HepG2 (cell line): Measurements from ENCODE around the gene FKBP10. TPM values are rescaled to one million over a fixed set of nuclear protein-coding genes. Genes with fewer than 3 reads are reported as not detected.

Experiments used
- CAMTA2 ChIP-seq: sonication (generic); formaldehyde crosslinking; IDR thresholded peaks from 2 replicates; pipeline ENCODE4 v1.4.0; 2020; ENCODE audit warnings: mild to moderate bottlenecking, missing genetic modification reagents, borderline replicate concordance
- CCDC6 ChIP-seq: sonication (generic); formaldehyde crosslinking; IDR thresholded peaks from 2 replicates; pipeline ENCODE4 v1.8.1; 2022; ENCODE audit warnings: mild to moderate bottlenecking, missing genetic modification reagents, moderate library complexity
- ELF3 ChIP-seq: IDR thresholded peaks from 2 replicates; pipeline ENCODE4 v1.6.1; 2016; ENCODE audit warnings: missing genetic modification reagents, missing compliant biosample characterization
- GZF1 ChIP-seq: sonication (generic); formaldehyde crosslinking; IDR thresholded peaks from 2 replicates; pipeline ENCODE4 v1.5.1; 2020; ENCODE audit warnings: mild to moderate bottlenecking, missing genetic modification reagents
- HIVEP1 ChIP-seq: sonication (generic); formaldehyde crosslinking; IDR thresholded peaks from 2 replicates; pipeline ENCODE4 v1.4.0; 2020; ENCODE audit warnings: mild to moderate bottlenecking, missing genetic modification reagents
- KAT8 ChIP-seq: IDR thresholded peaks from 2 replicates; pipeline ENCODE4 v1.6.1; 2016; ENCODE audit warnings: missing genetic modification reagents, missing compliant biosample characterization
- LRRFIP1 ChIP-seq: sonication (generic); formaldehyde crosslinking; conservative IDR thresholded peaks from 2 replicates; pipeline ENCODE4 v1.4.0; 2020; ENCODE audit warnings: missing genetic modification reagents
- NR2C2 ChIP-seq: sonication (generic); formaldehyde crosslinking; IDR thresholded peaks from 2 replicates; pipeline ENCODE4 v1.4.0; 2020; ENCODE audit warnings: missing genetic modification reagents, mild to moderate bottlenecking, moderate library complexity, borderline replicate concordance
- SAP130 ChIP-seq: IDR thresholded peaks from 2 replicates; pipeline ENCODE4 v1.6.1; 2016; ENCODE audit warnings: low read depth
- ZNF234 ChIP-seq: sonication (generic); formaldehyde crosslinking; conservative IDR thresholded peaks from 2 replicates; pipeline ENCODE4 v1.5.1; 2020; ENCODE audit warnings: mild to moderate bottlenecking, missing genetic modification reagents
- ZNF678 ChIP-seq: sonication (generic); formaldehyde crosslinking; IDR thresholded peaks from 2 replicates; pipeline ENCODE4 v1.4.0; 2020; ENCODE audit warnings: mild to moderate bottlenecking, missing genetic modification reagents
- ZNF687 ChIP-seq: sonication (generic); formaldehyde crosslinking; IDR thresholded peaks from 2 replicates; pipeline ENCODE4 v1.5.1; 2020; ENCODE audit warnings: mild to moderate bottlenecking, missing genetic modification reagents, moderate library complexity
- ZNF850 ChIP-seq: sonication (generic); formaldehyde crosslinking; conservative IDR thresholded peaks from 2 replicates; pipeline ENCODE4 v1.9.0; 2021; ENCODE audit warnings: mild to moderate bottlenecking, missing genetic modification reagents
- ZSCAN12 ChIP-seq: sonication (generic); formaldehyde crosslinking; IDR thresholded peaks from 2 replicates; pipeline ENCODE4 v1.9.0; 2021; ENCODE audit warnings: mild to moderate bottlenecking, missing genetic modification reagents
- polyA plus RNA-seq, 8 experiments: library from polyadenylated mRNA; depleted of rRNA in 3 of 8; stranded (reverse) in 7 of 8; unstranded in 1 of 8; fragments of >200 nt; fragmentation: Illumina TruSeq in 4 of 8; extraction: Trizol in 4 of 8; gene quantifications; 2 replicates each; pipeline versions ENCODE4 v1.2.1 to v1.2.3, GENCODE V29; 2011 to 2016; ENCODE audit warnings: low read depth in 4 of 8, missing spikeins in 1 of 8, mixed read lengths in 1 of 8; ENCODE audit not compliant: insufficient read depth in 1 of 8
- total RNA-seq, 5 experiments: library from RNA; depleted of rRNA; stranded (reverse); fragments of >200 nt; fragmentation: Illumina TruSeq; extraction: Trizol; gene quantifications; 2 replicates each; pipeline ENCODE4 v1.2.3, GENCODE V29; 2016; ENCODE audit warnings: low read depth in 1 of 5
- TF ChIP-seq, protein P1 (sequence below): sonication (generic); formaldehyde crosslinking; IDR thresholded peaks from 2 replicates; pipeline ENCODE4 v1.5.1; 2020; ENCODE audit warnings: mild to moderate bottlenecking, missing genetic modification reagents, borderline replicate concordance
- TF ChIP-seq, protein P2 (sequence below): IDR thresholded peaks from 2 replicates; pipeline ENCODE4 v1.6.1; 2016; ENCODE audit warnings: mild to moderate bottlenecking, missing biosample characterization, missing genetic modification reagents

The FKBP10 gene
- total and polyA plus RNA-seq, 2 of the 13 experiments (the other 11 are each of a cell fraction or from before 2014, with no cell fraction given), result 149 to 573 TPM

DNA sequence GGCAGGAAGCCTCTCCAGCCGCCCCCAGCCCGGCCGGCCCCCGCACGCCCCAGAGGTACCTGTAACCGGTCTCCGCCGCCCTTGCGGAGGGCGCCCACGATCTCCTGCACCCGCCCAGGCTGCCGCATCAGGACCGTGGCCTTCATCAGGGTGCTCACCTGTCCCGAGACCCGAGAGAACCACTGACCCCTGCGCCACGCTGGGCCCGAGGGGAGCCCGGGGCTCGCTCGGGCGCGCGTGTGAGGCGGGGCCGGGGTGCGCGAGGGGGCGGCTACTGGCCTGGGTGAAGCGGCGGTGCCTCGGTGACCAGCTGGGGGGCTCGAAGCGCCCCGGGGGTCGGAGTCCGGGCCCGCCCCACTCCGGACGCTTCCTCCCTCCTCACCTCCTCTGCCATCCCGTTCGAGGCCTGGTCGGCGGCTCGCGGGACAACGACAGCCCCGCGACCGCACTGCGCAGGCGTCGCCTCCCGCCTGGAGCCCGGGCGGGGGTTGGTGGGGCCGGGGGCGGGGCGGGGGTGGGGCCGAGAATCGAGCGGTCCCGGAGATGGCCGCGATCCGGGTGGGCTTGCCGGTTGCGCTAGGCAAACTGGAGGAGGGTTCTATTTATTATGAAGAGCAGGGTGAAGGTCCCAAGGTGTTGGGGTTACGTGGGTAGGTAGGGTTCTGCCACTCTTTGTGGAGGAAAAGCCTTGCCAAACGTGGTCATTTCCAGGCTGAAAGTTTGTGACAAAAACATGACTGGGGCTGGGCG lies 23.2 kb downstream of the FKBP10 start, which contains the start of gene NT5C3B (continued):
- TF ChIP-seq, protein P1, sequence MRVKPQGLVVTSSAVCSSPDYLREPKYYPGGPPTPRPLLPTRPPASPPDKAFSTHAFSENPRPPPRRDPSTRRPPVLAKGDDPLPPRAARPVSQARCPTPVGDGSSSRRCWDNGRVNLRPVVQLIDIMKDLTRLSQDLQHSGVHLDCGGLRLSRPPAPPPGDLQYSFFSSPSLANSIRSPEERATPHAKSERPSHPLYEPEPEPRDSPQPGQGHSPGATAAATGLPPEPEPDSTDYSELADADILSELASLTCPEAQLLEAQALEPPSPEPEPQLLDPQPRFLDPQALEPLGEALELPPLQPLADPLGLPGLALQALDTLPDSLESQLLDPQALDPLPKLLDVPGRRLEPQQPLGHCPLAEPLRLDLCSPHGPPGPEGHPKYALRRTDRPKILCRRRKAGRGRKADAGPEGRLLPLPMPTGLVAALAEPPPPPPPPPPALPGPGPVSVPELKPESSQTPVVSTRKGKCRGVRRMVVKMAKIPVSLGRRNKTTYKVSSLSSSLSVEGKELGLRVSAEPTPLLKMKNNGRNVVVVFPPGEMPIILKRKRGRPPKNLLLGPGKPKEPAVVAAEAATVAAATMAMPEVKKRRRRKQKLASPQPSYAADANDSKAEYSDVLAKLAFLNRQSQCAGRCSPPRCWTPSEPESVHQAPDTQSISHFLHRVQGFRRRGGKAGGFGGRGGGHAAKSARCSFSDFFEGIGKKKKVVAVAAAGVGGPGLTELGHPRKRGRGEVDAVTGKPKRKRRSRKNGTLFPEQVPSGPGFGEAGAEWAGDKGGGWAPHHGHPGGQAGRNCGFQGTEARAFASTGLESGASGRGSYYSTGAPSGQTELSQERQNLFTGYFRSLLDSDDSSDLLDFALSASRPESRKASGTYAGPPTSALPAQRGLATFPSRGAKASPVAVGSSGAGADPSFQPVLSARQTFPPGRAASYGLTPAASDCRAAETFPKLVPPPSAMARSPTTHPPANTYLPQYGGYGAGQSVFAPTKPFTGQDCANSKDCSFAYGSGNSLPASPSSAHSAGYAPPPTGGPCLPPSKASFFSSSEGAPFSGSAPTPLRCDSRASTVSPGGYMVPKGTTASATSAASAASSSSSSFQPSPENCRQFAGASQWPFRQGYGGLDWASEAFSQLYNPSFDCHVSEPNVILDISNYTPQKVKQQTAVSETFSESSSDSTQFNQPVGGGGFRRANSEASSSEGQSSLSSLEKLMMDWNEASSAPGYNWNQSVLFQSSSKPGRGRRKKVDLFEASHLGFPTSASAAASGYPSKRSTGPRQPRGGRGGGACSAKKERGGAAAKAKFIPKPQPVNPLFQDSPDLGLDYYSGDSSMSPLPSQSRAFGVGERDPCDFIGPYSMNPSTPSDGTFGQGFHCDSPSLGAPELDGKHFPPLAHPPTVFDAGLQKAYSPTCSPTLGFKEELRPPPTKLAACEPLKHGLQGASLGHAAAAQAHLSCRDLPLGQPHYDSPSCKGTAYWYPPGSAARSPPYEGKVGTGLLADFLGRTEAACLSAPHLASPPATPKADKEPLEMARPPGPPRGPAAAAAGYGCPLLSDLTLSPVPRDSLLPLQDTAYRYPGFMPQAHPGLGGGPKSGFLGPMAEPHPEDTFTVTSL (CRISPR knock-in tag), result 0 out of 2 replicates have a peak, but pooled peaks have one; percentile 2
- peak; percentile 93 for TF ChIP-seq ZNF687 (CRISPR knock-in tag)
- peak; percentile 25 for TF ChIP-seq NR2C2
- no peak; the same call in 1 of the 2 replicates for TF ChIP-seq GZF1
- no peak for TF ChIP-seq CCDC6
- TF ChIP-seq HIVEP1 (CRISPR knock-in tag), result no peak
- TF ChIP-seq ZNF850 (CRISPR knock-in tag), result no peak
- TF ChIP-seq ZNF234, result 0 out of 2 replicates have a peak, but pooled peaks have one; percentile 44
- TF ChIP-seq ZSCAN12, result no peak
- TF ChIP-seq LRRFIP1 (CRISPR knock-in tag), result no peak
- TF ChIP-seq SAP130 (CRISPR knock-in tag), result peak; percentile 70
- TF ChIP-seq, protein P2, sequence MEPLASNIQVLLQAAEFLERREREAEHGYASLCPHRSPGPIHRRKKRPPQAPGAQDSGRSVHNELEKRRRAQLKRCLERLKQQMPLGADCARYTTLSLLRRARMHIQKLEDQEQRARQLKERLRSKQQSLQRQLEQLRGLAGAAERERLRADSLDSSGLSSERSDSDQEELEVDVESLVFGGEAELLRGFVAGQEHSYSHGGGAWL (CRISPR knock-in tag), result no peak; the same call in 1 of the 2 replicates
- 0 out of 2 replicates have a peak, but pooled peaks have one; percentile 9 for TF ChIP-seq ZNF678 (CRISPR knock-in tag)
- peak; percentile 95 for TF ChIP-seq CAMTA2 (CRISPR knock-in tag)
- no peak; the same call in 1 of the 2 replicates for TF ChIP-seq KAT8
- TF ChIP-seq ELF3 (CRISPR knock-in tag), result 0 out of 2 replicates have a peak, but pooled peaks have one; percentile 8
